Neural cell (in vitro differentiated cells): ENCODE results near the gene PKM. TPM values are rescaled to one million over a fixed set of nuclear protein-coding genes. Genes with fewer than 3 reads are reported as not detected.

ENCODE experiments used
- H2AFZ ChIP-seq: fragments of 200-600, 300-800 bp; sonication (generic), shearing (Covaris generic); 2 replicates; pipeline ENCODE4 v1.6.0; 2014; ENCODE audit warnings: low read depth, mild to moderate bottlenecking, antibody characterized with exemption, low read length, moderate library complexity
- H3F3A ChIP-seq: fragments of 200-600 bp; shearing (Covaris generic); 2 replicates; pipeline ENCODE4 v1.6.1; 2016; ENCODE audit warnings: mild to moderate bottlenecking, moderate library complexity, mixed read lengths, antibody characterized with exemption, low read length; ENCODE audit not compliant: insufficient read depth, poor library complexity, severe bottlenecking
- H3K27ac ChIP-seq: fragments of 200-600, 300-800 bp; sonication (generic), shearing (Covaris generic); 2 replicates; pipeline ENCODE4 v1.5.1; 2014; ENCODE audit warnings: mild to moderate bottlenecking, low read length, moderate library complexity
- H3K27me3 ChIP-seq: fragments of 300-800, 200-600 bp; sonication (generic), shearing (Covaris generic); 2 replicates; pipeline ENCODE4 v1.6.0; 2014; ENCODE audit warnings: mild to moderate bottlenecking, low read depth, low read length, moderate library complexity; ENCODE audit not compliant: insufficient read depth
- H3K36me3 ChIP-seq: fragments of 300-800, 200-600 bp; sonication (generic), shearing (Covaris generic); 2 replicates; pipeline ENCODE4 v1.5.1; 2014; ENCODE audit warnings: mild to moderate bottlenecking, antibody characterized with exemption, low read length, moderate library complexity; ENCODE audit not compliant: insufficient read depth
- H3K4me2 ChIP-seq: fragments of 300-800, 200-600 bp; sonication (generic), shearing (Covaris generic); 2 replicates; pipeline ENCODE4 v1.6.0; 2014; ENCODE audit warnings: mild to moderate bottlenecking, low read length
- H3K4me3 ChIP-seq: fragments of 300-800, 200-600 bp; sonication (generic), shearing (Covaris generic); 2 replicates; pipeline ENCODE4 v1.5.1; 2014; ENCODE audit warnings: mild to moderate bottlenecking, low read length, moderate library complexity
- H3K79me2 ChIP-seq: fragments of 200-600 bp; shearing (Covaris generic); replicated peaks from 2 replicates; pipeline ENCODE4 v1.6.0; 2014; ENCODE audit warnings: mild to moderate bottlenecking, low read length, moderate library complexity; ENCODE audit not compliant: insufficient read depth
- H3K9ac ChIP-seq: fragments of 300-800, 200-600 bp; sonication (generic), shearing (Covaris generic); 2 replicates; pipeline ENCODE4 v1.6.1; 2016; ENCODE audit warnings: mild to moderate bottlenecking, low read length, mixed read lengths
- H3K9me2 ChIP-seq: fragments of 200-600 bp; shearing (Covaris generic); 2 replicates; pipeline ENCODE4 v1.6.1; 2016; ENCODE audit warnings: mild to moderate bottlenecking, low read length, mixed read lengths; ENCODE audit not compliant: insufficient read depth
- H3K9me3 ChIP-seq: fragments of 200-600, 300-800 bp; sonication (generic), shearing (Covaris generic); 2 replicates; pipeline ENCODE4 v1.6.1; 2016; ENCODE audit warnings: mild to moderate bottlenecking, mixed run types, low read length, moderate library complexity, mixed read lengths
- H4K20me1 ChIP-seq: fragments of 200-600 bp; shearing (Covaris generic); 2 replicates; pipeline ENCODE4 v1.6.1; 2016; ENCODE audit warnings: mild to moderate bottlenecking, mixed run types; ENCODE audit not compliant: insufficient read depth
- EP300 ChIP-seq: fragments of 450-650 bp; conservative IDR thresholded peaks from 2 replicates; pipeline ENCODE4 v1.6.1; 2014; ENCODE audit warnings: antibody characterized with exemption, mild to moderate bottlenecking, moderate library complexity; ENCODE audit not compliant: poor library complexity, severe bottlenecking
- EZH2 ChIP-seq: fragments of 200-600, 300-800 bp; shearing (Covaris generic), sonication (generic); IDR thresholded peaks from 2 replicates; pipeline ENCODE4 v1.6.1; 2014; ENCODE audit warnings: antibody characterized with exemption, low read length, borderline replicate concordance, mild to moderate bottlenecking; ENCODE audit not compliant: insufficient read depth, poor library complexity, severe bottlenecking
- MXI1 ChIP-seq: fragments of 450-650 bp; conservative IDR thresholded peaks from 2 replicates; pipeline ENCODE4 v1.6.1; 2014; ENCODE audit warnings: antibody characterized with exemption, mild to moderate bottlenecking; ENCODE audit not compliant: poor library complexity, severe bottlenecking
- POLR2AphosphoS5 ChIP-seq: IDR thresholded peaks from 2 replicates; pipeline ENCODE4 v1.6.1; 2012
- RAD21 ChIP-seq: fragments of 450-650 bp; conservative IDR thresholded peaks from 2 replicates; pipeline ENCODE4 v1.6.1; 2014; ENCODE audit warnings: antibody characterized with exemption, mild to moderate bottlenecking, moderate library complexity
- SMC3 ChIP-seq: fragments of 450-650 bp; conservative IDR thresholded peaks from 2 replicates; pipeline ENCODE4 v1.6.1; 2014; ENCODE audit warnings: antibody characterized with exemption, mild to moderate bottlenecking, moderate library complexity; ENCODE audit not compliant: poor library complexity
- TAF1 ChIP-seq: IDR thresholded peaks from 2 replicates; pipeline ENCODE4 v1.6.1; 2012; ENCODE audit warnings: low read depth
- polyA plus RNA-seq: library from polyadenylated mRNA; depleted of rRNA; stranded (reverse); fragments of >200 nt; gene quantifications from 2 replicates; pipeline ENCODE4 v1.2.3, GENCODE V29; 2014
- TF ChIP-seq, protein P1 (sequence below): fragments of 450-650 bp; IDR thresholded peaks from 2 replicates; pipeline ENCODE4 v1.5.1; 2014; ENCODE audit warnings: antibody characterized with exemption, mild to moderate bottlenecking, moderate library complexity; ENCODE audit not compliant: poor library complexity, severe bottlenecking
- TF ChIP-seq, protein P2 (sequence below): IDR thresholded peaks from 2 replicates; pipeline ENCODE4 v1.6.1; 2012; ENCODE audit warnings: borderline replicate concordance

PKM gene
- polyA plus RNA-seq, 1 donor from 2014 or later = 361 TPM

DNA sequence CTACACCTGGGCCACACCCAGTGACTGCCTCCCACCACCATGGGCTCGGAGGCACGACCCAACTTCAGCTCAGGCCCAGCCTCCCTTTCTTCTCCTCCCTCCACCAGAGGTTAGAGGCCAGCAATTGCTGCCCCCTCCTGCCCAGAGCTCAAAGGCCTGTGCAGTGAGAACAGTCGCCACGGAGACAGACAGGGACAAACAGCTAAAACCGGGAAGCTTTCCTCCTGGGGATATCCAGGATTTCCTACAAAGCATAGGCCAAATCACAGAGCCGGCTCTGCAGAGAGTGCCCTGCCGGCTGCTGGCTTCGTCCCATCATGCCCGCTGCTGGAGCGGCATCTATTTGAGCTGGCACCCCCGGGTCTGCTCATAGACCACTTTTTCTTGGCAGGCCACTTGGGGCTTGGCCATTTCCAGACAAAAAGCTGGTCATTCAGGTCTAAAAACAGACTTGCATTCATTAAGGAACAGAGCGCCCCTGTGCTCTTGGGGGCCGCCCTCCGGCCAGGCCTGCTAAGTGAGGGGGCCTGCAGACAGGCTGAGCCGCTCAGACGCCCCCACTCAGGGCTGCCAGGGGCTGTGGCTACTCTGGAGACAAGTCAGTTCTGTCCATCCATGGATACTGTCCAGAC is 50.9 kb downstream of the PKM start:
- Histone ChIP-seq H3K79me2 (no peaks in the 10 kb centered on the region), H3F3A (no peaks in the 10 kb centered on the region), H3K27me3 (peaks cover 16% of the 10 kb centered on the region), H3K4me3 (no peak overlapping the region), H3K9me3 (no peaks in the 10 kb centered on the region), H3K27ac (no peak overlapping the region), H2AFZ (no peak overlapping the region), H3K36me3 (no peaks in the 10 kb centered on the region), H3K9me2 (no peaks in the 10 kb centered on the region), H4K20me1 (no peaks in the 10 kb centered on the region), H3K4me2 (no peak overlapping the region), H3K9ac (no peak overlapping the region)
- no peak for TF ChIP-seq RAD21
- TF ChIP-seq, protein P1, sequence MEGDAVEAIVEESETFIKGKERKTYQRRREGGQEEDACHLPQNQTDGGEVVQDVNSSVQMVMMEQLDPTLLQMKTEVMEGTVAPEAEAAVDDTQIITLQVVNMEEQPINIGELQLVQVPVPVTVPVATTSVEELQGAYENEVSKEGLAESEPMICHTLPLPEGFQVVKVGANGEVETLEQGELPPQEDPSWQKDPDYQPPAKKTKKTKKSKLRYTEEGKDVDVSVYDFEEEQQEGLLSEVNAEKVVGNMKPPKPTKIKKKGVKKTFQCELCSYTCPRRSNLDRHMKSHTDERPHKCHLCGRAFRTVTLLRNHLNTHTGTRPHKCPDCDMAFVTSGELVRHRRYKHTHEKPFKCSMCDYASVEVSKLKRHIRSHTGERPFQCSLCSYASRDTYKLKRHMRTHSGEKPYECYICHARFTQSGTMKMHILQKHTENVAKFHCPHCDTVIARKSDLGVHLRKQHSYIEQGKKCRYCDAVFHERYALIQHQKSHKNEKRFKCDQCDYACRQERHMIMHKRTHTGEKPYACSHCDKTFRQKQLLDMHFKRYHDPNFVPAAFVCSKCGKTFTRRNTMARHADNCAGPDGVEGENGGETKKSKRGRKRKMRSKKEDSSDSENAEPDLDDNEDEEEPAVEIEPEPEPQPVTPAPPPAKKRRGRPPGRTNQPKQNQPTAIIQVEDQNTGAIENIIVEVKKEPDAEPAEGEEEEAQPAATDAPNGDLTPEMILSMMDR = no peak
- TF ChIP-seq EP300 = no peak
- TF ChIP-seq SMC3 = no peak
- TF ChIP-seq, protein P2, sequence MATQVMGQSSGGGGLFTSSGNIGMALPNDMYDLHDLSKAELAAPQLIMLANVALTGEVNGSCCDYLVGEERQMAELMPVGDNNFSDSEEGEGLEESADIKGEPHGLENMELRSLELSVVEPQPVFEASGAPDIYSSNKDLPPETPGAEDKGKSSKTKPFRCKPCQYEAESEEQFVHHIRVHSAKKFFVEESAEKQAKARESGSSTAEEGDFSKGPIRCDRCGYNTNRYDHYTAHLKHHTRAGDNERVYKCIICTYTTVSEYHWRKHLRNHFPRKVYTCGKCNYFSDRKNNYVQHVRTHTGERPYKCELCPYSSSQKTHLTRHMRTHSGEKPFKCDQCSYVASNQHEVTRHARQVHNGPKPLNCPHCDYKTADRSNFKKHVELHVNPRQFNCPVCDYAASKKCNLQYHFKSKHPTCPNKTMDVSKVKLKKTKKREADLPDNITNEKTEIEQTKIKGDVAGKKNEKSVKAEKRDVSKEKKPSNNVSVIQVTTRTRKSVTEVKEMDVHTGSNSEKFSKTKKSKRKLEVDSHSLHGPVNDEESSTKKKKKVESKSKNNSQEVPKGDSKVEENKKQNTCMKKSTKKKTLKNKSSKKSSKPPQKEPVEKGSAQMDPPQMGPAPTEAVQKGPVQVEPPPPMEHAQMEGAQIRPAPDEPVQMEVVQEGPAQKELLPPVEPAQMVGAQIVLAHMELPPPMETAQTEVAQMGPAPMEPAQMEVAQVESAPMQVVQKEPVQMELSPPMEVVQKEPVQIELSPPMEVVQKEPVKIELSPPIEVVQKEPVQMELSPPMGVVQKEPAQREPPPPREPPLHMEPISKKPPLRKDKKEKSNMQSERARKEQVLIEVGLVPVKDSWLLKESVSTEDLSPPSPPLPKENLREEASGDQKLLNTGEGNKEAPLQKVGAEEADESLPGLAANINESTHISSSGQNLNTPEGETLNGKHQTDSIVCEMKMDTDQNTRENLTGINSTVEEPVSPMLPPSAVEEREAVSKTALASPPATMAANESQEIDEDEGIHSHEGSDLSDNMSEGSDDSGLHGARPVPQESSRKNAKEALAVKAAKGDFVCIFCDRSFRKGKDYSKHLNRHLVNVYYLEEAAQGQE = no peak
- no peak for TF ChIP-seq EZH2
- TF ChIP-seq TAF1 = no peak
- TF ChIP-seq POLR2AphosphoS5 = no peak
- TF ChIP-seq MXI1 = no peak

DNA sequence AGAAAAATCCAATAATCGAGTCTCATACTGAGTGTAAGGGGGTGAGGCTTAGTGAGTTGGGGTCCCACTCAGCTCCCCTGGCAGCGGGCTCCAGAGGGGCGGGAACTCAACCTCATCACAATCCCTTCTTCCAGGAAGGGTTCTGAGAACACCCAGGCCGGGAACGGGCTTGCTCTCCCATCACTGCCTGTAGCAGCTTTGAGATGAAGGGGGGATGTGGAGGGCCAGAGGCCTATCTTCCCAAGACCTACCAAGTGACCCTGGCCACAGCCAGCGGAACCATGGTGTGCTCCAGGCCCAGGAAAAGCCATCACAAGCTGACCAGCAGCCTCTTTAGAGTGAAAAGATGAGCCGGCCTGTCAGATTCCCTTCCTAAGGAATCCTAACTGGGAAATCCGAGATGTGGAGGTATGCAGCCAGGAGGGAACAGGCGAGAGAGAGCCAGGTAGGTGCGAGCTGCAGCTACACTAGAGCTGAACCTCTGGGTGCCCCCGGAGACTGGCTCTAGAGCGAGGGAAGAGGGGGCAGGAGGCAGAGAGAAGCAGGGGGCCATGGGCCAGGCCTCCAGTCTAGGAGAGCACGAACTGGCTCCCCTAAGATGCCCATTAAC is 51.9 kb downstream of the PKM start:
- Histone ChIP-seq H3F3A (no peaks in the 10 kb centered on the region), H3K4me2 (no peak overlapping the region), H4K20me1 (no peaks in the 10 kb centered on the region), H3K27ac (no peak overlapping the region), H3K9me3 (no peaks in the 10 kb centered on the region), H3K4me3 (no peak overlapping the region), H3K9ac (no peak overlapping the region), H3K27me3 (peaks cover 7% of the 10 kb centered on the region), H2AFZ (no peak overlapping the region), H3K36me3 (no peaks in the 10 kb centered on the region), H3K79me2 (no peaks in the 10 kb centered on the region), H3K9me2 (no peaks in the 10 kb centered on the region)
- TF ChIP-seq SMC3 = no peak
- no peak for TF ChIP-seq RAD21
- no peak for TF ChIP-seq POLR2AphosphoS5
- TF ChIP-seq, protein P1 = no peak
- TF ChIP-seq EZH2 = no peak
- TF ChIP-seq TAF1 = no peak
- TF ChIP-seq, protein P2 = no peak
- TF ChIP-seq EP300 = no peak
- no peak for TF ChIP-seq MXI1
